Osteocyte (in vitro differentiated cells): ENCODE results near the gene CGNL1. TPM values are rescaled to one million over a fixed set of nuclear protein-coding genes. Genes with fewer than 3 reads are reported as not detected.

Experiments
- DNase-seq: peaks from one replicate; pipeline ENCODE4 v3.0.0; 2021; ENCODE audit warnings: mixed read lengths; ENCODE audit not compliant: unreplicated experiment; ENCODE audit errors: extremely low spot score
- H3K27ac Mint-ChIP-seq: one replicate; pipeline ENCODE4 v1.8.0; 2021; ENCODE audit warnings: mild to moderate bottlenecking, mixed read lengths; ENCODE audit not compliant: unreplicated experiment
- H3K27me3 Mint-ChIP-seq: one replicate; pipeline ENCODE4 v1.8.0; 2021; ENCODE audit warnings: mixed read lengths; ENCODE audit not compliant: unreplicated experiment
- H3K36me3 Mint-ChIP-seq: one replicate; pipeline ENCODE4 v1.8.0; 2021; ENCODE audit warnings: mixed read lengths; ENCODE audit not compliant: unreplicated experiment
- H3K4me1 Mint-ChIP-seq: one replicate; pipeline ENCODE4 v1.8.0; 2021; ENCODE audit warnings: mixed read lengths; ENCODE audit not compliant: unreplicated experiment
- H3K4me3 Mint-ChIP-seq: one replicate; pipeline ENCODE4 v1.8.0; 2021; ENCODE audit warnings: mild to moderate bottlenecking, moderate library complexity, mixed read lengths; ENCODE audit not compliant: unreplicated experiment
- H3K9me3 Mint-ChIP-seq: one replicate; pipeline ENCODE4 v1.8.0; 2021; ENCODE audit warnings: mixed read lengths; ENCODE audit not compliant: unreplicated experiment
- total RNA-seq: library from RNA; stranded (reverse); gene quantifications from 2 replicates; pipeline ENCODE4 v1.2.1, GENCODE V29; 2021
- TF ChIP-seq, protein P1 (sequence below): fragments of 200-600 bp; sonication (generic); IDR thresholded peaks from 2 replicates; pipeline ENCODE4 v1.5.0; 2021; ENCODE audit warnings: antibody characterized with exemption, mild to moderate bottlenecking, moderate library complexity

Gene CGNL1
- total RNA-seq, 1 donor from 2014 or later, result 6.2 TPM

DNA sequence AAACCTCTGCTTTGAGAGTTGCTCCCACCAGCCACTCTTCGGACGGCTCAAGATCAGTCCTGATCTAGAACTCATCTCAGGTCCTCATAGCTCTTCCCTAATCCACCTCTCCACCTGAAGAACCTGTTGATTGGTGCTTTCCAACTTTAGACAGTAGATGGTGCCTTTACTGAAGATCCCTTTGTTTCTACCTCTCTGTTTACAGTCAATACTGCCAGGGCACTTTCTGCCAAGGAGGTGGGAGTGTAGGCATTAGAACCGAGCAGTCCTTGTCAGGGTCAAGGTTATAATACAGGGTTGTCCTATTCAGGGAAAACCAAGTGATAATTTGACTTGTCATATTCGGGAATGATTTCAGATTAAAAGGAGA, 1.2 kb downstream of the CGNL1 start:
- Mint-ChIP-seq H3K9me3 (no peaks in the 10 kb centered on the region), H3K36me3 (no peaks in the 10 kb centered on the region), H3K4me1 (peaks cover 14% of the 10 kb centered on the region), H3K27me3 (peaks cover 51% of the 10 kb centered on the region), H3K4me3 (peak overlapping the region; percentile 74), H3K27ac (no peak overlapping the region)
- TF ChIP-seq, protein P1, sequence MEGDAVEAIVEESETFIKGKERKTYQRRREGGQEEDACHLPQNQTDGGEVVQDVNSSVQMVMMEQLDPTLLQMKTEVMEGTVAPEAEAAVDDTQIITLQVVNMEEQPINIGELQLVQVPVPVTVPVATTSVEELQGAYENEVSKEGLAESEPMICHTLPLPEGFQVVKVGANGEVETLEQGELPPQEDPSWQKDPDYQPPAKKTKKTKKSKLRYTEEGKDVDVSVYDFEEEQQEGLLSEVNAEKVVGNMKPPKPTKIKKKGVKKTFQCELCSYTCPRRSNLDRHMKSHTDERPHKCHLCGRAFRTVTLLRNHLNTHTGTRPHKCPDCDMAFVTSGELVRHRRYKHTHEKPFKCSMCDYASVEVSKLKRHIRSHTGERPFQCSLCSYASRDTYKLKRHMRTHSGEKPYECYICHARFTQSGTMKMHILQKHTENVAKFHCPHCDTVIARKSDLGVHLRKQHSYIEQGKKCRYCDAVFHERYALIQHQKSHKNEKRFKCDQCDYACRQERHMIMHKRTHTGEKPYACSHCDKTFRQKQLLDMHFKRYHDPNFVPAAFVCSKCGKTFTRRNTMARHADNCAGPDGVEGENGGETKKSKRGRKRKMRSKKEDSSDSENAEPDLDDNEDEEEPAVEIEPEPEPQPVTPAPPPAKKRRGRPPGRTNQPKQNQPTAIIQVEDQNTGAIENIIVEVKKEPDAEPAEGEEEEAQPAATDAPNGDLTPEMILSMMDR, result no peak
- no peak for DNase-seq

DNA sequence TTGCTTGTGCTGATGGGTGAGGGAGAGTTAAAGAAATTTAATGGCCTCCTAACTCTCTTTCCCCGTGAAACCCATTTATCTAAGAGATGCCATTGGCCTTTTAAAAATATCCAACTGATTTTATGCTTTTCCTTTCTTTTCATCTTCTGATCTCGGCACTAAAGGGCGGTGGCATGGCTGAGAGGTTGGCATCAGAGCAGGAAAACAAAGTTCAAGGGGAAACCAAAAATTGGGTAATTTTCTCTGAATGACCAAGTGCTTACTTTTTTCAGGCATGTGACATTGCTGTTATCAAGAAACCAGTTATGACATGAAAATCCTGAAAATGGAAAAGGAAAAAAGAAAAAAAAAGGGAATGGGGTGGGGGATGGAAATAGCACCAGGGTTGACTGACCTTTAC, 3.2 kb downstream of the CGNL1 start:
- no peak overlapping the region for H3K27ac Mint-ChIP-seq
- H3K9me3 Mint-ChIP-seq, result no peaks in the 10 kb centered on the region
- no peaks in the 10 kb centered on the region for H3K36me3 Mint-ChIP-seq
- TF ChIP-seq, protein P1, result no peak
- peaks cover 44% of the 10 kb centered on the region for H3K27me3 Mint-ChIP-seq
- peaks cover 14% of the 10 kb centered on the region for H3K4me1 Mint-ChIP-seq
- H3K4me3 Mint-ChIP-seq, result no peak overlapping the region
- DNase-seq, result no peak

DNA sequence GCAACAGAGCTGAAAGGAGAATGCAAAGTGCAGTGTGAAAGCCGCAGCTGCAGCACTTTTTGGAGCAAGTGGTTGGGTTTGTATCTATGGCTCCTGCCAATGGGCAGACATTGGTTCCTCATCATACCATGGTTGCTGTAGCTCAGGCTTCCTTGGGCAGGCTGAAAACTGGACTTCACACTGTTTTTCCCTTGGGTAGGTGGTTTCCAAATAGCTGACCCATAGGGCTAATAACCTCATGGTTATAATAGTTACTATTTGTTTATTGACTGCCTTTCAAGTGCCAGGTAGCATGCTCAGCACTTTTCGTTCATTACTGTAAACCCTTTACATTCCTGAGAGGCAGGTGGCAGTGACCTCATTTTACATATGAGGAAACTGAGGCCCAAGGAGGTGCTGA, 4.5 kb downstream of the CGNL1 start:
- Mint-ChIP-seq H3K27me3 (peaks cover 34% of the 10 kb centered on the region), H3K27ac (no peak overlapping the region), H3K9me3 (no peaks in the 10 kb centered on the region), H3K4me3 (no peak overlapping the region), H3K4me1 (peaks cover 22% of the 10 kb centered on the region), H3K36me3 (no peaks in the 10 kb centered on the region)
- DNase-seq, result no peak
- TF ChIP-seq, protein P1, result no peak

DNA sequence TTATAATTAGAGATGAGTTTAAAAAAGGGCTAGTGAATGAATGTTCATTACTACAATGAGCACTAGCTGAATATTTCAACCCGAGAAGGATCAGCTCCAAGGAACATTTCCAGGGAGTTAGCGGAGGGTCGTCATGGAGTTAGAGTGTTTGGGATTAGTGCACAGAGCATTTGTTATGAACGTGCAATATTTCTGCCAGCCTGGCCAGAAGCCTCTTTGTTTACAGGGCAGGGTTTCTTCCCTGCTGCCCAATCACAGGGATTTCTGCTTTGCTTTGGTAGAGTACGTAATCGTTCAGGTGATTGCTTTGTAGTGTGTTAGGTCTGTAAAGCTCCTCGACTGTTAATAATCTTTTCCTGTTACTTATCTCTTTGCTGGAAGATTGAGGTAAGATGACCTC, 5.9 kb downstream of the CGNL1 start:
- DNase-seq, result no peak
- Mint-ChIP-seq H3K4me1 (peaks cover 15% of the 10 kb centered on the region), H3K27ac (no peak overlapping the region), H3K36me3 (no peaks in the 10 kb centered on the region), H3K9me3 (no peaks in the 10 kb centered on the region), H3K27me3 (peaks cover 27% of the 10 kb centered on the region), H3K4me3 (no peak overlapping the region)
- TF ChIP-seq, protein P1, result no peak

DNA sequence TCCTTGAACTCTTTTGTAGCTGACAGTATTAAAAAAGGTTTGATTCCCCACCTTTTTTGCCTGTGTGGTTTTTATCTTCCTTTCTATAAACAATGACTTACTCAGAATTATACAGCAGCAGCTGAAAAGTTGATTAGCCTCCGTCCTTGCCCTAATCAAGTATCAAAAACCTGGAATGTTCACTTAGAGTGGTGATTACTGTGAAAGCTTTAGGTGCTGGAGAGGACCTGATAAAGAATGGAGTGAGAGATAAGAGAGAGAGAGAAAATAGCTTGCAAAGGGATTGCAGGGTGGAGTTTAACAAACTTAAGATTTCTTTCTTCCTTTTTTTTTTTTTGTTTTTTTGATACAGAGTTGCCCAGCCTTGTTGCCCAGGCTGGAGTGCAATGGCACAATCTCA, 6.7 kb downstream of the CGNL1 start:
- Mint-ChIP-seq H3K4me1 (peaks cover 9% of the 10 kb centered on the region), H3K4me3 (no peak overlapping the region), H3K27me3 (peaks cover 23% of the 10 kb centered on the region), H3K27ac (no peak overlapping the region), H3K9me3 (no peaks in the 10 kb centered on the region), H3K36me3 (no peaks in the 10 kb centered on the region)
- TF ChIP-seq, protein P1, result no peak
- DNase-seq, result no peak
